Upper lobe of right lung (tissue), 1 donor: ENCODE measurements around the gene NDUFA11. TPM values are rescaled to one million over a fixed set of nuclear protein-coding genes. Genes with fewer than 3 reads are reported as not detected.

Experiments
- ATAC-seq: fragments of 200-7000 bp; cut with Tn5 transposase; one replicate; pipeline ENCODE4 v1.9.1; 2020; ENCODE audit warnings: mild to moderate bottlenecking, moderate library complexity
- DNase-seq: peaks from one replicate; pipeline ENCODE4 v3.0.0-alpha.2; 2020
- H3K27ac ChIP-seq: fragments of 200-600 bp; one replicate; pipeline ENCODE4 v1.8.0; 2022
- H3K27me3 ChIP-seq: fragments of 200-600 bp; one replicate; pipeline ENCODE4 v1.8.0; 2022; ENCODE audit warnings: mild to moderate bottlenecking
- H3K36me3 ChIP-seq: fragments of 200-600 bp; one replicate; pipeline ENCODE4 v1.8.0; 2022
- H3K4me1 ChIP-seq: fragments of 200-600 bp; one replicate; pipeline ENCODE4 v1.8.0; 2022
- H3K4me3 ChIP-seq: fragments of 200-600 bp; one replicate; pipeline ENCODE4 v1.8.0; 2022; ENCODE audit warnings: mild to moderate bottlenecking
- H3K9me3 ChIP-seq: fragments of 200-600 bp; one replicate; pipeline ENCODE4 v1.8.0; 2022
- intact Hi-C: fragments of 100-400 bp; cut with DNase I; formaldehyde crosslinking; loops from one replicate; pipeline ENCODE4 v1.11.0; 2022
- total RNA-seq: library from RNA; stranded (reverse); fragmentation: NEBNext Ultra II Directional; extraction: Animal tissue kit (Norgen Biotek cat#: 25700); gene quantifications from one replicate; pipeline ENCODE4 v1.2.1, GENCODE V29; 2021
- TF ChIP-seq, protein P1 (sequence below): fragments of 200-600 bp; IDR thresholded peaks from one replicate; pipeline ENCODE4 v1.8.0; 2022; ENCODE audit warnings: antibody characterized with exemption
- donor health status: DM: no; HTN: yes; CAD: no; lungs with severe emphysema.

Gene NDUFA11
- total RNA-seq, 1 donor from 2014 or later, result 134 TPM

DNA sequence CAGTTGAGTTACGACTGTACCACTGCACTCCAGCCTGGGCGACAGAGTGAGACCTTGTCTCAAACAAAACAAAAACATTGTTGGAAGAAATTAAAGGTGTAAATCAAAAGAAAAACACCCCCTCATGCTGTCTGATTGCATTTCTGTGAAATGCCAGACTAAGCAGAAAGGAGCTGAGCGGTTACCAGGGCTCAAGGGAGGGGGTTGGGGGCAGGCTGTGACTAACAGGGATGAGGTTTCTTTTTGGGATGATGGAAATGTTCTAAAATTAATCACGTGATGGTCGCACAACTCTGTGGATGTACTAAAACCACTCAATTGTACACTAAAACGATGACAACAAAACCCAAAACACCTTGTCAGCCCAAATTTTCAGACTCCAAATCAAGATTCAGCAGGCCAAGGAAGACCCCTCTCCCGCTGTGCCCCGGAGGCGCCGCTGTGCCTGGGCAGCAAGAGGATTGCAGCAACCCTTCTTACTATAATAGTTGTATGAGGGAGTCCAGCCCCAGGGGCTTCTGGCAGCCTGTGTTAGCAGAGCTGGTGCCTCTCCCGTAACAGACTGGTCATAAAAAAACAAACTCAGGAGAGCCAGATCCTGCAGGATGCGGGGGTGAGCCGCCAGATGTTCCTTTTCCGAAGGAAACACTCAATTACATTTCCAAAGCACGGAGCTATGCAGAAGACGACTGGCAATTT is 31.3 kb upstream of the NDUFA11 start:
- H3K27me3 ChIP-seq, result no peaks in the 10 kb centered on the region
- H3K36me3 ChIP-seq, result peaks cover 38% of the 10 kb centered on the region
- intact Hi-C loops, result no loop called here
- no peak overlapping the region for H3K4me3 ChIP-seq
- no peak for DNase-seq
- no peak for ATAC-seq
- no peaks in the 10 kb centered on the region for H3K9me3 ChIP-seq
- H3K27ac ChIP-seq, result peak overlapping the region; percentile 45
- H3K4me1 ChIP-seq, result peaks cover 30% of the 10 kb centered on the region
- TF ChIP-seq, protein P1, sequence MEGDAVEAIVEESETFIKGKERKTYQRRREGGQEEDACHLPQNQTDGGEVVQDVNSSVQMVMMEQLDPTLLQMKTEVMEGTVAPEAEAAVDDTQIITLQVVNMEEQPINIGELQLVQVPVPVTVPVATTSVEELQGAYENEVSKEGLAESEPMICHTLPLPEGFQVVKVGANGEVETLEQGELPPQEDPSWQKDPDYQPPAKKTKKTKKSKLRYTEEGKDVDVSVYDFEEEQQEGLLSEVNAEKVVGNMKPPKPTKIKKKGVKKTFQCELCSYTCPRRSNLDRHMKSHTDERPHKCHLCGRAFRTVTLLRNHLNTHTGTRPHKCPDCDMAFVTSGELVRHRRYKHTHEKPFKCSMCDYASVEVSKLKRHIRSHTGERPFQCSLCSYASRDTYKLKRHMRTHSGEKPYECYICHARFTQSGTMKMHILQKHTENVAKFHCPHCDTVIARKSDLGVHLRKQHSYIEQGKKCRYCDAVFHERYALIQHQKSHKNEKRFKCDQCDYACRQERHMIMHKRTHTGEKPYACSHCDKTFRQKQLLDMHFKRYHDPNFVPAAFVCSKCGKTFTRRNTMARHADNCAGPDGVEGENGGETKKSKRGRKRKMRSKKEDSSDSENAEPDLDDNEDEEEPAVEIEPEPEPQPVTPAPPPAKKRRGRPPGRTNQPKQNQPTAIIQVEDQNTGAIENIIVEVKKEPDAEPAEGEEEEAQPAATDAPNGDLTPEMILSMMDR, result no peak

DNA sequence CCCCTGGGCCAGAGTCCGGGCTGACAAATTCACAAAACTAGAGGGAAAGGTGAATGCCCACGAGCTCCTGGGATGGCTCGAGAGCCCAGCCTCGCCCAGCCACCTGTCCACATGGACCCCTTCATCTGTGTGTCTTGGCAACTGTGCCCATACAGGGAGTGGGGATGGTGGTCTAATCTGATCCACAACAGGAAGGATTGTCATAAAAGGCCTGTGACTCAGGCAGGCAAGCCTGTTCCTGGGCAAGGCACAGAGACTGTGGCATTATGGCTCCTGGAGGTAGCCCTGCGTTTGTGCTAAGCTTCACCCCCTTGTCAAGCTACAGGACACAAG is 30.4 kb upstream of the NDUFA11 start:
- Histone ChIP-seq H3K4me1 (peaks cover 30% of the 10 kb centered on the region), H3K27me3 (no peaks in the 10 kb centered on the region), H3K9me3 (no peaks in the 10 kb centered on the region), H3K4me3 (no peak overlapping the region), H3K27ac (peak overlapping the region; percentile 45), H3K36me3 (peaks cover 47% of the 10 kb centered on the region)
- no peak for ATAC-seq
- TF ChIP-seq, protein P1, result no peak
- intact Hi-C loops, result no loop called here
- no peak for DNase-seq

DNA sequence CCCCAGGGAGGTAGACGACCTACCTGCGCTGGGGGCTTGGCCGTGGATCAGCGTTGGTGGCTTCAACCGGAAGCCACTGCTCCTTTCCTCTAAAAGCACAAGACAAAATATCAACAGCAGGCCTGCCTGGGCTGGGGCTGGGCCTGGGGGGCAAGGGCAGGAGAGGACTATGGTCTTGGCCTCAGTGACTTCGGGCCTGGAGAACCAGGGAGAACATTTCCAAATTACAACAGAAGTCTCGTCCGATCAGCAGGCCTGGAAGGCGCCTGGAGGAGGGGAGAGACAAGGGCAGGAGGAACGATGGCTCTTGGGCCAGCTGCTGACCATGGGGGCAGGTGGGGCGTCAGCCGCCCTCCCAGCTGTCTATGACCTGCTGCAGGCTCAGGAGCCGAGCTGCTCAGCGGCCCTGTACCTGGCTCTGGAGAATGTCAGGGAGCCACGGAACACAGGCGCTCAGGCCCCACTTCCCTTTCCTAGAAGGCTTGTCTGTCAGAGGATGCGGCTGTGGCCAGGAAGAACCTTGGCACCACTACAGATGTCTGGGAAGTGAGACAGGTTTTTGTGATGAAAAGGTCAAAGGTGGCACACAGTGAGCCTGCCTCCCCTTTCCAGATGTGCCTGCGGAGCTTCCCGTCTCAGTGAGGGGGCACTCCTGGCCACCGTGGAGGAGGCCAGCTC is 29.9 kb upstream of the NDUFA11 start:
- Histone ChIP-seq H3K9me3 (no peaks in the 10 kb centered on the region), H3K4me1 (peaks cover 30% of the 10 kb centered on the region), H3K27me3 (no peaks in the 10 kb centered on the region), H3K36me3 (peaks cover 52% of the 10 kb centered on the region), H3K27ac (no peak overlapping the region), H3K4me3 (no peak overlapping the region)
- ATAC-seq (no peak), DNase-seq (no peak)
- intact Hi-C loops, result no loop called here
- TF ChIP-seq, protein P1, result no peak

DNA sequence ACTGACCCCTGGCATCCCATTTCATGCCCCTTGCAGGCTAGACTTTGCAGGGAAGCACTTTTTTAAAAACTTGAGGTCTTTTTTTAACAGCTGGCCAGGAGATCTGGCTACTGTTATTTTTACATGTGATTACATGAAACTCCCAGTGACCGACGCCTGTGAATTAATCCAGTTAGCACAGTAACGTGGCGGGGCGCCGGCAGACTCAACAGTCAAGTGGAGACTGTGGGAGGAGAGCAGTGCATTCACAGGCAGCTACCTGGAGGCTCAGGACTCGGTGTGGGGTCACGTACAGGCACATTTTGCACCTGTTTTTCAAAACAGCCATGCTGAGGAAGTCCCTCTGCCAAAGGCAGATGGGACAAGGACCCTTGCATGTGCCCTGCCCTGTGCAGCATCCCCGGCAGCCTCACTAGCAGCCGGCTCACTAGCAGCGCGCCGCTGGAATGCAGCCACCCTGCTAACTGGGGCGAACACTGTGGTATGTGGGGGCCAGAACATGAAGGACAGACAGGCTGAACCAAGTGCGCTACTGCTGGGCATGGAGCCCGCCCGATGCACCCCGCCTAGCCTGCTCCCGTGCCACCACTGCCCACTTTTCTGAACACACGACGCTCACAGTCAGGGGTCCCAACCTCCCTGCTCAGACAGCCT is 29.1 kb upstream of the NDUFA11 start:
- Histone ChIP-seq H3K27ac (no peak overlapping the region), H3K27me3 (no peaks in the 10 kb centered on the region), H3K9me3 (no peaks in the 10 kb centered on the region), H3K4me3 (no peak overlapping the region), H3K4me1 (peaks cover 30% of the 10 kb centered on the region), H3K36me3 (peaks cover 55% of the 10 kb centered on the region)
- TF ChIP-seq, protein P1, result no peak
- intact Hi-C loops, result no loop called here
- no peak for ATAC-seq
- DNase-seq, result no peak

DNA sequence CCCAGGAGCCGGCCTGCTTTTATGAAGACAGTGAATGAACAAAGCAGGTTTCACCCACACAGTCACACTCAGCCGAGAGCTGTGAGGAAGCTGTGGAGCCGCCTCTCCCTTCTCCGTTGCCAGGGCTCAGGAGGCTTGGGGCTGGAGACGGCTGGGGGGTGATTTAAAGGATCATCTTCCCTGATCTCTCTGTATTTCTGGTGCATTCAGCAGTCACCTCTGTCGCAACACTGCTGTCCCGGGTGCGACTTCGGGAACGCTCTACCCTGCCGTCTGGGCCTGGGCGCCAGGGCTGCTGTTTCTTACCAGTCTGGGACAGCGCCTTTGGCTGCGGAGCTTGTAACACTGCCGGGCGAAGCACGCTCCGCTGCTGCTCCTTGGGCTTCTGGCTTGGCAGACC is 28.6 kb upstream of the NDUFA11 start:
- DNase-seq (no peak), ATAC-seq (peak; percentile 7)
- peaks cover 30% of the 10 kb centered on the region for H3K4me1 ChIP-seq
- H3K27me3 ChIP-seq, result no peaks in the 10 kb centered on the region
- H3K36me3 ChIP-seq, result peaks cover 55% of the 10 kb centered on the region
- intact Hi-C loops, result no loop called here
- TF ChIP-seq, protein P1, result no peak
- no peaks in the 10 kb centered on the region for H3K9me3 ChIP-seq
- no peak overlapping the region for H3K4me3 ChIP-seq
- no peak overlapping the region for H3K27ac ChIP-seq
